Sciatic nerve (tissue), 2 donors: ENCODE results near the gene GPRIN3. TPM values are rescaled to one million over a fixed set of nuclear protein-coding genes. Genes with fewer than 3 reads are reported as not detected.

Experiments
- ATAC-seq: fragments of 200-7000 bp; cut with Tn5 transposase; one replicate; pipeline ENCODE4 v1.9.1; 2020; ENCODE audit warnings: mild to moderate bottlenecking, moderate library complexity
- DNase-seq: peaks from one replicate; pipeline ENCODE4 v3.0.0-alpha.2; 2020; ENCODE audit warnings: low spot score
- intact Hi-C: fragments of 100-400 bp; cut with DNase I; formaldehyde crosslinking; loops from one replicate; pipeline ENCODE4 v1.14.2; 2022
- total RNA-seq: library from RNA; stranded (reverse); fragmentation: NEBNext Ultra II Directional; extraction: Animal tissue kit (Norgen Biotek cat#: 25700); gene quantifications from one replicate; pipeline ENCODE4 v1.2.1, GENCODE V29; 2021
- donor health status: DM: no; HTN: no; CAD: no.
- donor health status: DM: no; HTN: no; CAD: no.

Gene GPRIN3
- total RNA-seq, 1 donor from 2014 or later, result 7.0 TPM

DNA sequence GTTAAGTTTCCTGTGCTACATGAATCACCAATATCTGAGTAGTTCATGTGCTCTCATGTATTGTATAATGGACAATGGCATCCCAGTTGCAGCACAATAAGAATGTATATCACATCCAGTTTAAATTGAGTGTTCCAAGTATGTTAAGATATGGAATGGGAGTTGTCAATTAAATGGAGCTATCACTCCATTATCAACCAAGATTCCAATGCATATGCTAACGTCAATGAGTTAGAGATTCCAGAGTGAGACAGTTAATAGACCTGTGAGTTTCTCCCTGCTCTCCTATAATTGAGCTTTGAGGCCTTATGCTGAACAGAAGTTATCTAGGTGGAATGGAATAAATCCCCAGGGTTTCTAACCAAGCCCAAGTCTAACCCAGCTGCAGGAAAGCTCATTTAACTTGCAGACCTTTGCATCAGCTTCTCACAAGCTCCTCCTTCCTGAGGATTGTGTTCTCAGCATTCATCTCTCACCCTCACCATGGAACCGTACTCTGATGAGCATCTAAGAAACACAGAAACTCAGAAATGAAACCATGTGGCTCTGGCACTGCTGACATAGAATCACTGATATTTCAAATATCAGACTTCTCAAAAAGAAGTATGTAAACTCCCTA, 111.4 kb downstream of the GPRIN3 start:
- intact Hi-C loops, result no loop called here
- no peak for DNase-seq
- no peak for ATAC-seq

DNA sequence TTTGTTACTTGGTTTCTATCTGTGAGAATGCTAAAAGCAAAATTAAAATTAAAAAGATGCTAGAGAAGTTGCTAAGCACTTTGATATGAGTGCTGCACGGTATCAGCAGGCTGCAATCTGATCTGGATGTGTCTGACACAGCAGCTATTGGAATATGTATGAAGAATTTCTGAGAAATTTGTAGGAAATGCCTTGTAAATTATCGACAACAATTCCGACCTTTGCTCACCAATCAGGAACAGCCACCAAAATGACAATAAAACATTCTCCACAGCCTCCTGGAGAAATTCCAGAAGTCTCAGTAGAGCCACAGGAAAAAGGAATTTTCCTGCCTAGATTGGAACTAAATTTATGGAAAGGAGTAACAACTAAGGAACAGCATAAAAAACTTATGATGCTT, 113.8 kb downstream of the GPRIN3 start:
- no peak for DNase-seq
- ATAC-seq, result no peak
- intact Hi-C loops, result no loop called here

Other genes starting within 250 kb of the GPRIN3 start
- gene TIGD2, start 196.3 kb downstream of the GPRIN3 start, total RNA-seq, result 1.5 TPM